ENCODE data around the gene RITA1.

Gene RITA1

GRCh38 chr12:113181975-113182374 is 3.5 kb upstream of the RITA1 start:
- H3K27ac Mint-ChIP-seq, result peak overlapping the region; percentile 10
- H3K4me3 Mint-ChIP-seq, result peak overlapping the region; percentile 27
- no peaks in the 10 kb centered on the region for H3K27me3 Mint-ChIP-seq
- H3K9me3 Mint-ChIP-seq (ENCODE audit: low read depth), result no peaks in the 10 kb centered on the region
- H3K36me3 Mint-ChIP-seq, result peaks cover 7% of the 10 kb centered on the region
- H3K4me1 Mint-ChIP-seq (ENCODE audit: low read depth), result peaks cover 29% of the 10 kb centered on the region

GRCh38 chr12:113183030-113183589 is 2.4 kb upstream of the RITA1 start:
- Mint-ChIP-seq H3K9me3 (ENCODE audit: low read depth) (no peaks in the 10 kb centered on the region), H3K4me1 (ENCODE audit: low read depth) (peaks cover 34% of the 10 kb centered on the region), H3K36me3 (peaks cover 2% of the 10 kb centered on the region), H3K4me3 (peak overlapping the region; percentile 94), H3K27me3 (no peaks in the 10 kb centered on the region), H3K27ac (peak overlapping the region; percentile 54)

GRCh38 chr12:113184098-113184899 is 1.2 kb upstream of the RITA1 start:
- H3K27ac Mint-ChIP-seq, result peak overlapping the region; percentile 97
- H3K36me3 Mint-ChIP-seq, result peaks cover 5% of the 10 kb centered on the region
- peak overlapping the region; percentile 94 for H3K4me3 Mint-ChIP-seq
- no peaks in the 10 kb centered on the region for H3K9me3 Mint-ChIP-seq (ENCODE audit: low read depth)
- H3K4me1 Mint-ChIP-seq (ENCODE audit: low read depth), result peaks cover 37% of the 10 kb centered on the region
- no peaks in the 10 kb centered on the region for H3K27me3 Mint-ChIP-seq

GRCh38 chr12:113184900-113185179 is 681 bp upstream of the RITA1 start:
- Mint-ChIP-seq H3K9me3 (ENCODE audit: low read depth) (no peaks in the 10 kb centered on the region), H3K4me3 (peak overlapping the region; percentile 94), H3K36me3 (peaks cover 6% of the 10 kb centered on the region), H3K27ac (peak overlapping the region; percentile 97), H3K4me1 (ENCODE audit: low read depth) (peaks cover 38% of the 10 kb centered on the region), H3K27me3 (no peaks in the 10 kb centered on the region)

- H3K27ac Mint-ChIP-seq, result peak overlapping the region; percentile 97
- peaks cover 6% of the 10 kb centered on the region for H3K36me3 Mint-ChIP-seq
- peaks cover 39% of the 10 kb centered on the region for H3K4me1 Mint-ChIP-seq (ENCODE audit: low read depth)
Measured at GRCh38 chr12:113186033-113186365, 478 bp downstream of the RITA1 start.

GRCh38 chr12:113186666-113187325 is 1.3 kb downstream of the RITA1 start:
- Mint-ChIP-seq H3K9me3 (ENCODE audit: low read depth) (no peaks in the 10 kb centered on the region), H3K4me3 (peak overlapping the region; percentile 94), H3K4me1 (ENCODE audit: low read depth) (peaks cover 36% of the 10 kb centered on the region), H3K36me3 (peaks cover 6% of the 10 kb centered on the region), H3K27ac (peak overlapping the region; percentile 97), H3K27me3 (no peaks in the 10 kb centered on the region)

More at GRCh38 chr12:113186033-113186365, 478 bp downstream of the RITA1 start:
- Mint-ChIP-seq H3K9me3 (ENCODE audit: low read depth) (no peaks in the 10 kb centered on the region), H3K27me3 (no peaks in the 10 kb centered on the region), H3K4me3 (peak overlapping the region; percentile 94)

- Mint-ChIP-seq H3K36me3 (peaks cover 6% of the 10 kb centered on the region), H3K4me3 (no peak overlapping the region), H3K27ac (no peak overlapping the region), H3K27me3 (no peaks in the 10 kb centered on the region), H3K9me3 (ENCODE audit: low read depth) (no peaks in the 10 kb centered on the region), H3K4me1 (ENCODE audit: low read depth) (peaks cover 24% of the 10 kb centered on the region)
Measured at GRCh38 chr12:113189361-113189760, 3.8 kb downstream of the RITA1 start.

- Mint-ChIP-seq H3K27ac (no peak overlapping the region), H3K36me3 (peaks cover 6% of the 10 kb centered on the region), H3K9me3 (ENCODE audit: low read depth) (no peaks in the 10 kb centered on the region), H3K4me3 (no peak overlapping the region), H3K4me1 (ENCODE audit: low read depth) (peaks cover 20% of the 10 kb centered on the region), H3K27me3 (no peaks in the 10 kb centered on the region)
Measured at GRCh38 chr12:113190761-113191160, 5.2 kb downstream of the RITA1 start.

- Mint-ChIP-seq H3K4me1 (ENCODE audit: low read depth) (peaks cover 18% of the 10 kb centered on the region), H3K36me3 (peaks cover 6% of the 10 kb centered on the region), H3K27ac (no peak overlapping the region), H3K4me3 (no peak overlapping the region), H3K9me3 (ENCODE audit: low read depth) (no peaks in the 10 kb centered on the region), H3K27me3 (no peaks in the 10 kb centered on the region)
Measured at GRCh38 chr12:113191227-113191626, 5.7 kb downstream of the RITA1 start.

GRCh38 chr12:113194971-113195391 is 9.5 kb downstream of the RITA1 start:
- H3K27ac Mint-ChIP-seq, result no peak overlapping the region
- peaks cover 1% of the 10 kb centered on the region for H3K4me1 Mint-ChIP-seq (ENCODE audit: low read depth)
- H3K9me3 Mint-ChIP-seq (ENCODE audit: low read depth), result no peaks in the 10 kb centered on the region
- no peaks in the 10 kb centered on the region for H3K36me3 Mint-ChIP-seq
- H3K4me3 Mint-ChIP-seq, result no peak overlapping the region
- H3K27me3 Mint-ChIP-seq, result no peaks in the 10 kb centered on the region

- Mint-ChIP-seq H3K27ac (no peak overlapping the region), H3K27me3 (no peaks in the 10 kb centered on the region), H3K36me3 (no peaks in the 10 kb centered on the region), H3K4me3 (no peak overlapping the region), H3K9me3 (ENCODE audit: low read depth) (no peaks in the 10 kb centered on the region), H3K4me1 (ENCODE audit: low read depth) (no peaks in the 10 kb centered on the region)
Measured at GRCh38 chr12:113195598-113195997, 10.1 kb downstream of the RITA1 start.

GRCh38 chr12:113196582-113196981 is 11.1 kb downstream of the RITA1 start:
- Mint-ChIP-seq H3K27me3 (no peaks in the 10 kb centered on the region), H3K36me3 (no peaks in the 10 kb centered on the region), H3K4me1 (ENCODE audit: low read depth) (no peaks in the 10 kb centered on the region), H3K4me3 (no peak overlapping the region), H3K27ac (no peak overlapping the region), H3K9me3 (ENCODE audit: low read depth) (no peaks in the 10 kb centered on the region)

GRCh38 chr12:113196990-113197389 is 11.5 kb downstream of the RITA1 start:
- Mint-ChIP-seq H3K9me3 (ENCODE audit: low read depth) (no peaks in the 10 kb centered on the region), H3K4me1 (ENCODE audit: low read depth) (no peaks in the 10 kb centered on the region), H3K36me3 (no peaks in the 10 kb centered on the region), H3K27ac (no peak overlapping the region), H3K4me3 (no peak overlapping the region), H3K27me3 (no peaks in the 10 kb centered on the region)

- Mint-ChIP-seq H3K36me3 (no peaks in the 10 kb centered on the region), H3K4me3 (no peak overlapping the region), H3K9me3 (ENCODE audit: low read depth) (no peaks in the 10 kb centered on the region), H3K27me3 (no peaks in the 10 kb centered on the region), H3K27ac (no peak overlapping the region), H3K4me1 (ENCODE audit: low read depth) (no peaks in the 10 kb centered on the region)
Measured at GRCh38 chr12:113197518-113198077, 12.1 kb downstream of the RITA1 start.

- H3K9me3 Mint-ChIP-seq (ENCODE audit: low read depth), result no peaks in the 10 kb centered on the region
- H3K4me3 Mint-ChIP-seq, result no peak overlapping the region
- no peak overlapping the region for H3K27ac Mint-ChIP-seq
- no peaks in the 10 kb centered on the region for H3K4me1 Mint-ChIP-seq (ENCODE audit: low read depth)
- no peaks in the 10 kb centered on the region for H3K36me3 Mint-ChIP-seq
- no peaks in the 10 kb centered on the region for H3K27me3 Mint-ChIP-seq
Measured at GRCh38 chr12:113198296-113198695, 12.8 kb downstream of the RITA1 start.

Data from activated naive CD8-positive, alpha-beta T cell (primary cell).